GM21619 (cell line): ENCODE measurements around the gene CHD1L.
"Not testable (repeated sequence)": the region's sequence is repeated elsewhere in the genome, so short reads cannot be mapped to it uniquely, and the experiment has no call there.

Experiments used
- ATAC-seq: cut with Tn5 transposase; IDR thresholded peaks from one replicate; pipeline ENCODE4 v1.9.1; 2021; ENCODE audit not compliant: unreplicated experiment

Gene CHD1L

DNA sequence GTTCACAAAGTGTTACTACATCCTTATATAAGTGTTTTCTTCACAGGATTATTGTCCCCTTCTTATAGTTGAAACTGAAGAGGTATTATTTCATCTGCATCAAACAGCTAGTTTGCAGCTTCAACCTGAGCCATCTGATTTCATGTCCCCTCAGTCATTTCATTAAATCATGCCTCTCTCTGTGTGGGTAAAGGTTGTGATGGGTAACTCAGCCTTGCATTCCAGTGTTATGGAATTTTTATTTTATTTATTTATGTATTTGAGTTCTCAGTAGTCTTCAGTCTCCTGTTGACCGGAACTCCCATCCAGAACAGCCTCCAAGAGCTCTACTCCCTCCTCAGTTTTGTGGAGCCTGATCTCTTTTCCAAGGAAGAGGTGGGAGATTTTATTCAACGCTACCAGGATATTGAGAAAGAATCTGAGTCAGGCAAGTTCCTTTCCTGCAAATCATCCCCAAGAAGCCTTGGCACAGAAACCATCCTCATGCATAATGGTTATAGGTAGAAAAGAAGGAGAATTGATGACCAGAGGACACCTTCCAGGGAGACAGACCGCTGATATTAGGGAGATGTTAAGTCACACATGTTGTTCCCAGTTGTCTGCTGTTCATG lies 21.8 kb downstream of the CHD1L start:
- ATAC-seq = no peak

DNA sequence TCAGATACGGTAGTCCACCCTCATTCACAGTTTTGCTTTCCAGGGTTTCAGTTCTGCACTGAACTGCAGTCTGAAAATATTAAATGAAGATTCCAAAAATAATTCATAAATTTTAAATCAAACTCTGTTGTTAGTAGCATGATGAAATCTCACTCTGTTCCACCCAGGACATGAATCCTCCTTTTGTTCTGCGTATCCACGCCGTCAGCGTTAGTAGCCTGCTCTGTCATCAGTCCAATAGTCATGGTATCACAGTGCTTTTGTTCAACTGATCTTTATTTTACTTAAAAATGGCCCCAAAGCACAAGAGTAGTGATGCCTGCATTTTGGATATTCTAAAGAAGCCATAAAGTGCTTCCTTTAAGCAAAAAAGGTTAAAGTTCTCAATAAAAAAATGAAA lies 23.9 kb downstream of the CHD1L start:
- ATAC-seq = no peak

- ATAC-seq = no peak
These were observed 25.2 kb downstream of the CHD1L start for GRCh38 chr1:147267711-147268110.

DNA sequence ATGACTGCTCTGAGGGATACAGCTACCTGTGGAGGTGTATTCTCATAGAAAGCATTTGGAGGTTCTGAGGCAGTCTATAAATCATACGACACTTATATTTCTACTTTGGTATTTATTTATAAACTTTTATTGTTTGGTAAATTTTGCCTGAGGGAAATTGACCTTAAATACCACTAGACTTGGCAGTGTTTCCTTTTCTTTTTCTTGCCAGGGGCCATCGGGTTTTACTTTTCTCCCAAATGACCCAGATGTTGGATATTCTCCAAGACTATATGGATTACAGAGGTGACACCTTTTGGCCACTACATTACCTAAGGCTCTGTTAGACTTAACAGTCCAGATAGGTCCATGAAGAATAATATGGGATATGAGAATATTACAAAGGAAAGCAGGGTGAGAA lies 28.2 kb downstream of the CHD1L start:
- ATAC-seq = no peak

DNA sequence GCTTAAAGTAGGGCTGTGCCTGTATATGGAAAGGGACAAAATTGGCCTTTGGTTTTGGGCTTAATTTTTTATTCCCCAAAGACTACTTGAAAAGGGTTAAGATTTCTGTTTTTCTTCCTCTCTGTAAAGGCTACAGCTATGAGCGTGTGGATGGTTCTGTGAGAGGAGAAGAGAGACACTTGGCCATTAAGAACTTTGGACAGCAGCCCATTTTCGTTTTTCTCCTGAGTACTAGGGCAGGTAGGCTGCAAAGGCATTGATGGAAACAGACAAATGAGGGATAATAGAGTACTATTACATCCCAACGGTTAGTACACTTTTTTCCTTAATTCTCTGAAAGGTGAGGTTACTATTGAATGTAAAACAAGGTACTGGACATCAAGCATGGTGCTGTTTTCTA lies 29.6 kb downstream of the CHD1L start:
- no peak for ATAC-seq

- ATAC-seq = no peak
These were observed 31.2 kb downstream of the CHD1L start for GRCh38 chr1:147273409-147274336.

DNA sequence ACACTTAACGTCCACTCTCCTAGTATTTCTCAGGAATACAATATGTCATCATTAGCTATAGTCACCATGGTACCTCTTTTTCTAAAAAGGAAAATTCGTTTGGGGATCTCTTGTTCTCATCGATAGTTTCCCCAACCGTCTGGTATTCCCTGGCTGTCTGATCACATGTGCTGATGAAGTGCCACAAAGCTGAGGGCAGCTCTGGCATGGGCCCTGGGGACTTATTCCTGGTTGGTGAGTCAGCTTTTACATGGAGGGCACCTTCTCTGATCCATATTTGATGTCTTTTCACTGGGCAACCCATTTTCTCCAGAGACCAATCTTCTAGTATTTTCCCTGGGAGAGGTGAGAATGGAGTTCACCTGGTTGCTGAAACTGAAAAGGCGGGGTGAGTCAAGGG lies 39.5 kb downstream of the CHD1L start:
- no peak for ATAC-seq

DNA sequence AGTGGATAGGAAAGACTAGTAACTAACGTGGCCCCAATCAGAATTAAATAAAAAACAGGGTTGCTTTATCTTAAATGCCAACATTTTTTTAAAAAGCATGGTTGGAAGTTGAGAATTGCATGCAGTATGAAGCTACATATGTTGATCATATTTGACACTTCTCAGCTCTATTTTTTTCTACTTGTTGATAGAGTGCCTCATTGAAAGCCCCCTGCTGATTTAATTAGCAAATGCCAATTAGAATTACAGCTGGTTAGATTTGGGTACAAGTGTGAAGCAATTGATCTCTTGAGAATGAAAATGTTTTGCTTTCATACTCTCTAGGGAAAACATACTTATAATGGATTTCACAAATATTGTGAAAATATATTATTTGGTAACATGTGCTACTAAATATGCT lies 40.5 kb downstream of the CHD1L start:
- no peak for ATAC-seq

DNA sequence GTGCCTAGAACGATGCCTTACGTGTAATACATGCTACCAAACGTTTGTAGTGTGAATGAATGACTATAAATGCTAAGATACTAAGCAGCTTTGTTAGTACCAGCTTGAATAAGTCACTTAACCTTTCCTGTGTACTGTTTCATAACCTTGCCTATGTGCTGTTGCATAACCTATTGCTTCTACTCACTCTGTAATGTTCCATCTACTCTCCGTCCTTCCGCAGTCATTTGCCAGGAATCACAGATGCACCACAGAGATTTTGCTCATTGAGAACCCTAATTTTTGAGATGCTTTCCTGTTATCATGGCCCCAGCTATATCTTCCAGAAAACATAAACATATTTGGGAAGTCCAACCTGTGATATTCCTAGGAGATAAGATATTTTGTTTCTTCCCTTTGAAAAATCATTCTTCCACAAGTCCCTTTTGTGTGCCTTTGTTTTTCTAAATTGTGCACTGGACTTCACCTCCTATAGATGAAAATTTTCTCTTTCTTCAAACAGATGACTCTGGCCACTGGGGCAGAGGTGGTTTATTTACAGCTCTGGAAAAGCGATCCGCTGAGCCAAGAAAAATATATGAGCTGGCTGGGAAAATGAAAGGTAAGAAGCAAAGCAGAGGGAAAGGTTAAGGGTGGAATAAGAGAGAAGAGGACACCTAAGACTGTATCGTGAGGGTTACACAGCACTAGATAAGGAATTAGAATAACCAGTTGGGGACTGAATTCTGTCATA lies 44.8 kb downstream of the CHD1L start:
- ATAC-seq = no peak

DNA sequence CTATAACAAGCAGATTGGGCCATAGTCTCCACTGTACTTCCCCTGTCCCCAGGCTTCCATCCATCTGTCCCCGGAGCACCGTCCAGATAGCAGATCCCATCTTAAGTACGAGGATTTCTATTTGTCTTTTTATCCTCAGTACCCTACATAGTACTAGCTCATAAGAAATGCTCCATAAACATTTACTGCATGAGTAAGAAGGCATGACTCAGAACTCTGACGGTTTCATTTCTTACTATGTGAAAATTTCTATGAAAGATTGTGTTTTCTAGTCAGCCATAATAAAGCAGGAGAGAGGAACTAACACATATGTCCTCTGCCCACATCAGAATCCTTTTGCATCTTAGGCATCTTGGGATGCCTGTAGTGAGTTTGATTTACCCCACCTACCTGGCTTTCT lies 49.5 kb downstream of the CHD1L start:
- no peak for ATAC-seq

DNA sequence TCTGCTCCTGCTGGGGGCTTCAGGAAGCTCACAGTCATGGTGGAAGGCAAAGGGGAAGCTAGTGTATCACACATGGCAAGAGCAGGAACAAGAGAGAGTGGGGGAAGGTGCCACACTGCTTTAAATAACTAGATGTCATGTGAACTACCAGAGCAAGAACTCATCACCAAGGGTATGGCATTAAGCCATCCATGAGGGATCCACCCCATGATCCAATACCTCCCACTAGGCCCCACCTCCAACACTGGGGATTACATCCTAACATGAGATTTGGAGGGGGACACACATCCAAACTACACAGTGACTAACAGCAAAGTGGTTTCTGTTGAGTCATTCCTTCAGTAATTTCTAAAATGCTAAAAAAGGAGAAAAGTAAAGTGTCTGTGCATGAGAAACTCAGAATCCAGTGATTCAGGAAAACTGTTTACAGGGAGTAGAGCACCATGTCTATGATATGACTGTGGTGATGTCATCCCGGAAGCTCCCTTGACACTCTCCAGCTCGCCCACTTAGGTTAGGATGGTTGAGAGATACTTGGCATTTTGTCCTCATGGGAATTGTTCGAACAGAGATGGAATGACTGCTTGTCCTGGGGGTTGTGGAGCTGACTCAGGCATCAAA lies 50.3 kb downstream of the CHD1L start:
- ATAC-seq = no peak

GRCh38 chr1:147297438-147297837 lies 55.0 kb downstream of the CHD1L start:
- ATAC-seq = no peak

DNA sequence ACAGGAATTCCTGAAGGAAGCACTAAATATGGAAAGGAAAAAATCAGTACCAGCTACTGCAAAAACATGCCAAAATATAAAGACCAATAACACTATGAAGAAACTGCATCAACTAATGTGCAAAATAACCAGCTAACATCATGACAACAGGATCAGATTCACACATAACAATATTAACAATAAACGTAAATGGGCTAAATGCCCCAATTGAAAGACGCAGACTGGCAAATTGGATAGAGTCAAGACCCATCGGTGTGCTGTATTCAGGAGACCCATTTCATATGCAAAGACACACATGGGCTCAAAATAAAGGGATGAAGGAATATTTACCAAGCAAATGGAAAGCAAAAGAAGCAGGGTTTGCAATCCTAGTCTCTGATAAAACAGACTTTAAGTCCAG lies 63.3 kb downstream of the CHD1L start:
- not testable (repeated sequence) for ATAC-seq

DNA sequence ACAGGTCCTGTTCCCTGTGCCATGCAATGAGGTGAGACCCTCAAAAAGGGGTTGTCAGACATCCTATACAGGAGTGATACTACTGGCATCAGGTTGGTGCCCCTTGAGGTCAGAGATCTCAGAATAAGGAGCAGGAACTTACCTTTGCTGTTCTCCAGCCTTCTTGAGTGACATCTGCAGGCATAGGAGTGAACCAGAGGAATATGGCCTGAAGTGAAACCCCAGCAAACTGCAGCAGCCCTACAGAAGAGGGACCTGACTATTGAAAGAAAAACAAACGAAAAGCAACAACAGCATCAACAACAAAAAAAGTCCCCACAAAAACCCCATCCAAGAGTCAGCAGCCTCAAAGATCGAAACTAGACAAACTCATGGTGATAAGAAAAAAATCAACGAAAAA lies 74.5 kb downstream of the CHD1L start:
- no peak for ATAC-seq

DNA sequence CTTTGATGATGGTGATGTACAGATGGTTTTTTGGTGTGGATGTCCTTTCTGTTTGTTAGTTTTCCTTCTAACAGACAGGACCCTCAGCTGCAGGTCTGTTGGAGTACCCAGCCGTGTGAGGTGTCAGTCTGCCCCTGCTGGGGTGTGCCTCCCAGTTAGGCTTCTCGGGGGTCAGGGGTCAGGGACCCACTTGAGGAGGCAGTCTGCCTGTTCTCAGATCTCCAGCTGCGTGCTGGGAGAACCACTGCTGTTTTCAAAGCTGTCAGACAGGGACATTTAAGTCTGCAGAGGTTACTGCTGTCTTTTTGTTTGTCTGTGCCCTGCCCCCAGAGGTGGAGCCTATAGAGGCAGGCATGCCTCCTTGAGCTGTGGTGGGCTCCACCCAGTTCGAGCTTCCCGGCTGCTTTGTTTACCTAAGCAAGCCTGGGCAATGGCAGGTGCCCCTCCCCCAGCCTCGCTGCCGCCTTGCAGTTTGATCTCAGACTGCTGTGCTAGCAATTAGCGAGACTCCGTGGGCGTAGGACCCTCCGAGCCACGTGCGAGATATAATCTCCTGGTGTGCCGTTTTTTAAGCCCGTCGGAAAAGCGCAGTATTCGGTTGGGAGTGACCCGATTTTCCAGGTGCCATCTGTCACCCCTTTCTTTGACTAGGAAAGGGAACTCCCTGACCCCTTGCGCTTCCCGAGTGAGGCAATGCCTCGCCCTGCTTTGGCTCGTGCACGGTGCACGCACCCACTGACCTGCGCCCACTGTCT lies 84.6 kb downstream of the CHD1L start:
- ATAC-seq = not testable (repeated sequence)

DNA sequence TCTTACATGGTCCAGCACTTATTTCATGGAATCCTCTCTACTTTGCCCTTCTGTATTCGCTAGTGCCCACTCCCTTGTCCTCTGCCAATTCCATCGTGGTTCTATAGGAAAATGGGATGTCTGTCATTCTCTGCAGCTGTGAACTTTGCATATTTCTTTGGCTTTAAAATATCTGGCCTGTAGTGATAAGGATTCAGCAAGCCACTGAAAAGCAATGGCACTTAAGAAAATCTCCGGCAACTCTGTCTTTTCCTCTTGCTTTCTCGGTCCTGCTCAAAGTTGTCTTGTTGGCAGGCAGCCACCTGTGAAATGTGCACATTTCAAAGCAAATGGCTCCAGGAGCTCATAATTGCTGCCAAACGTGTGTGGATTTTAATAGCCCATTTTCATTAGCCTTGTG lies 91.8 kb downstream of the CHD1L start:
- ATAC-seq = no peak

DNA sequence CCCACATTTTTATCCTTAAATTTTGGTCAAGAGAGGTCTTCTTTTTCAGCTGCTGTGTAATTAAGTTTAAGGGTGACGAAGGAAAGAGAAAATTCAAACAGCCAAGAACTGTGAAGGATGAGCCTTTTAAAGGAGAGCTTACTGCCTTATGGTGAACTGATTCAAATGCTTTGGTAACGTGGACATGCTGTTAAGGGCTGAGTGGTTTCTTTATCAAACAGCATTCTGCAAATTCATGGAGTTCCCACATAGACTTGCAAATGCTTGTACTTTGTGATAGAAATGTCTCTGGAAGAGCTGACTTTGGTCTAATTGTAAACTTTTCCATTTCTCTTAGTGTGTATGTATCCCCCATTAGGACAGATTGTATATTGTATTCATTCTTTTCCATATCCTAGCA lies 93.8 kb downstream of the CHD1L start:
- ATAC-seq = no peak

GRCh38 chr1:147337040-147337630 lies 94.7 kb downstream of the CHD1L start:
- ATAC-seq = no peak

DNA sequence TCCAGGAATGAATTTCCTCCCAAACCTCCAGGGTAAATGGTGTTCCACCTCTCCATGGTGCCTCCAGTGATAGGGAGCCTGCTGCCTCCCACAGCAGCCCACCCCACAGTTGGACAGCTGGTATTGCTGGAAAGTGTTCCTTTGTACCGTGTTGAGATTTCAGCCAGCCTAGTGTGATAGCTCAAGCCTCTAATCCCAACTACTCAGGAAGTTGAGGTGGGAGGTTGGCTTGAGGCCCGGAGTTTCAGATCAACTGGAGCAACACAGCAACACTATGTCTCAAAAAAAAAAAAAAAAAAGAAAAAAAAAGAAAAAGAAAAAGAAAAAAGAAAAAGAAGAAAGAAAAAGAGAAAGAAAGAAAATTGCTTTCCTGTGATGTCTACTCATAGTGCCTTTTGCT lies 96.1 kb downstream of the CHD1L start:
- ATAC-seq = no peak

DNA sequence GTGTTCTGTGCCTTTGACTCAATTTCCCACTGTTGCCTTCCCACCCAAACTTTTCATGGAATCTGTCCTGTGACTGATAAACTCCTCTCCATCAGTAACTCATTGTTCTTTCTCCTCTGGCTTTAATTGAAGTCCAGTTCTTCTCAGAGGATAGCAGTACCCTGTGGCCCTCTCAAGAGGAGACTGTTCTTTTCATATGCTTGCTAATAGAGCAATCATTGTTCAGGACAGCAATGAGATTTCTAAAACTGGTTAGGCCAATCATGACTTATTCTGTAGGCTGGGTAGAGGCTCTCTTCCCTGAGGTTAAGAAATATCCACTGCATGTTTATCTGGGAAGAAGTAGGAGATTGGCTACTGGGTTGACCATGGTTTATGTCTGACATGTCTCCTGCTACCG lies 98.8 kb downstream of the CHD1L start:
- ATAC-seq = no peak
